Body of pancreas (tissue), 4 donors: ENCODE data around the gene GOLGA1. TPM values are rescaled to one million over a fixed set of nuclear protein-coding genes. Genes with fewer than 3 reads are reported as not detected.

ENCODE experiments used
- ATAC-seq: fragments of 150-250 bp; one replicate; pipeline ENCODE4 v1.9.1; 2016
- DNase-seq, 4 donors: peaks; one replicate each; pipeline ENCODE4 v3.0.0-alpha.2; 2019
- H3K27ac ChIP-seq, 4 donors: fragments of 200-600 bp; sonication (generic); 1 replicate in 3 of 4; 2 replicates in 1 of 4; pipeline versions ENCODE4 v1.5.1 to v1.6.1; 2016 to 2019; ENCODE audit warnings: mild to moderate bottlenecking in 1 of 4, mixed read lengths in 1 of 4, moderate library complexity in 1 of 4
- H3K27me3 ChIP-seq, 2 donors: fragments of 200-600 bp; sonication (generic); one replicate each; pipeline ENCODE4 v1.6.0; 2016; ENCODE audit warnings: mild to moderate bottlenecking in 1 of 2
- H3K36me3 ChIP-seq, 2 donors: fragments of 200-600 bp; sonication (generic); replicated peaks in 1 of 2; 2 replicates each; pipeline ENCODE4 v1.5.1; 2016; ENCODE audit warnings: low read depth in 2 of 2; ENCODE audit not compliant: insufficient read depth in 1 of 2
- H3K4me1 ChIP-seq: fragments of 200-600 bp; sonication (generic); one replicate; pipeline ENCODE4 v1.6.0; 2016
- H3K4me3 ChIP-seq, 2 donors: fragments of 200-600 bp; sonication (generic); 1 replicate in 1 of 2; 2 replicates in 1 of 2; pipeline ENCODE4 v1.5.1; 2016 to 2019
- H3K9me3 ChIP-seq, 3 donors: fragments of 200-600 bp; sonication (generic); 1 replicate in 2 of 3; 2 replicates in 1 of 3; pipeline ENCODE4 v1.5.1; 2016
- CTCF ChIP-seq, 7 experiments: fragments of 450-650 bp in 4 of 7; fragments of 200-600 bp in 3 of 7; sonication (generic) in 3 of 7; IDR thresholded peaks; one replicate each; pipeline ENCODE4 v1.5.1; 2016 to 2019; ENCODE audit warnings: antibody characterized with exemption in 7 of 7
- POLR2A ChIP-seq, 3 donors: fragments of 450-650 bp; IDR thresholded peaks; one replicate each; pipeline ENCODE4 v1.6.1; 2016; ENCODE audit warnings: antibody characterized with exemption in 3 of 3, mild to moderate bottlenecking in 2 of 3
- WGBS, 2 donors: methylation state at CpG; one replicate each; pipeline ENCODE4 v1.1.5; 2017; 5-methylcytosine and 5-hydroxymethylcytosine counted together
- intact Hi-C: fragments of 100-400 bp; cut with DNase I; formaldehyde crosslinking; loops from one replicate; pipeline ENCODE4 v1.15.1; 2023
- total RNA-seq, 2 donors: library from RNA; depleted of rRNA; stranded (reverse); fragments of >200 nt; gene quantifications; one replicate each; pipeline ENCODE4 v1.1.0, GENCODE V29; 2016

Gene GOLGA1
- total RNA-seq, 2 donors from 2014 or later, result 14.5 to 32.6 TPM

GRCh38 chr9:124868511-124869465, 72.1 kb downstream of the GOLGA1 start:
- WGBS, 2 donors, result 0% methylated on average over 28 to 95 of the region's 101 CpGs
- peak overlapping the region; percentile 82 to 94 for H3K4me3 ChIP-seq
- intact Hi-C loops, result no loop called here
- no peaks in the 10 kb centered on the region for H3K36me3 ChIP-seq
- H3K4me1 ChIP-seq, result peaks cover 46% of the 10 kb centered on the region
- H3K27ac ChIP-seq, result peak overlapping the region; percentile 84 to 94 (median 90)
- H3K27me3 ChIP-seq, result no peaks in the 10 kb centered on the region
- ATAC-seq (peak; percentile 94), DNase-seq (peak; percentile 87 to 89 (median 87))
- H3K9me3 ChIP-seq, result no peaks in the 10 kb centered on the region
- TF ChIP-seq POLR2A (IDR thresholded peaks at IDR 0.05), result peak; percentile 82 to 93 (median 90)
- no peak for TF ChIP-seq CTCF (IDR thresholded peaks at IDR 0.05)

GRCh38 chr9:124863371-124863871, 77.5 kb downstream of the GOLGA1 start:
- 16 to 24% methylated on average over 7 of the region's 7 CpGs for WGBS, 2 donors
- Histone ChIP-seq H3K36me3 (peaks cover 5 to 11% of the 10 kb centered on the region in 2 donors), H3K4me1 (peaks cover 57% of the 10 kb centered on the region), H3K27ac (peak overlapping the region in 3 of 4 donors; percentile 86 to 97 (median 92)), H3K9me3 (no peaks in the 10 kb centered on the region), H3K27me3 (no peaks in the 10 kb centered on the region), H3K4me3 (no peak overlapping the region)
- intact Hi-C loops, result no loop called here
- DNase-seq (no peak), ATAC-seq (no peak)
- no peak for TF ChIP-seq CTCF (IDR thresholded peaks at IDR 0.05)
- TF ChIP-seq POLR2A (IDR thresholded peaks at IDR 0.05), result peak in 1 of 3 donors; percentile 19

- H3K4me3 ChIP-seq, result peak within 1 kb of the TSS; percentile 65 to 90
- H3K36me3 ChIP-seq, result peaks cover 14 to 25% of the 10 kb centered on the region in 2 donors
- peak in 2 of 7 experiments; percentile 2 to 12 for TF ChIP-seq CTCF (IDR thresholded peaks at IDR 0.05)
- peak; percentile 66 to 89 (median 86) for TF ChIP-seq POLR2A (IDR thresholded peaks at IDR 0.05)
- no peaks in the 10 kb centered on the region for H3K27me3 ChIP-seq
- WGBS, 2 donors, result 0 to 1% methylated on average over 5 to 71 of the region's 92 CpGs
- no peaks in the 10 kb centered on the region for H3K9me3 ChIP-seq
- H3K4me1 ChIP-seq, result peaks cover 51% of the 10 kb centered on the region
- peak; percentile 94 to 96 (median 94) for DNase-seq
- intact Hi-C loops, result no loop called here
- peak; percentile 95 for ATAC-seq
- H3K27ac ChIP-seq, result peak within 1 kb of the TSS; percentile 65 to 97 (median 89)
Observed at GRCh38 chr9:124861342-124862229, 79.3 kb downstream of the GOLGA1 start, which contains the start of the genes ARPC5L and RPL35. Gene ARPC5L, plus strand, starts transcription at chr9:124862130. Its CDS starts 7,161 bp downstream, at chr9:124869291. Gene RPL35, minus strand, starts transcription at chr9:124861957. Its CDS starts 45 bp downstream, at chr9:124861912.

- no peak for DNase-seq
- Histone ChIP-seq H3K27me3 (no peaks in the 10 kb centered on the region), H3K27ac (peak overlapping the region; percentile 65 to 97 (median 89)), H3K4me1 (peaks cover 51% of the 10 kb centered on the region), H3K9me3 (no peaks in the 10 kb centered on the region), H3K4me3 (peak overlapping the region; percentile 65 to 90), H3K36me3 (peaks cover 14 to 25% of the 10 kb centered on the region in 2 donors)
- no peak for TF ChIP-seq CTCF (IDR thresholded peaks at IDR 0.05)
- intact Hi-C loops, result no loop called here
- no peak for ATAC-seq
- WGBS, 2 donors, result 6 to 20% methylated on average over 3 to 12 of the region's 12 CpGs
Observed at GRCh38 chr9:124860582-124861341, 80.1 kb downstream of the GOLGA1 start.
